Peyer's patch (tissue), 4 donors: ENCODE data around the gene KBTBD4. TPM values are rescaled to one million over a fixed set of nuclear protein-coding genes. Genes with fewer than 3 reads are reported as not detected.

ENCODE experiments used
- DNase-seq, 3 donors: peaks; one replicate each; pipeline ENCODE4 v3.0.0-alpha.2; 2017 to 2019
- H3K27ac ChIP-seq, 4 donors: fragments of 200-600 bp; sonication (generic); one replicate each; pipeline ENCODE4 v1.5.1; 2016 to 2019
- H3K27me3 ChIP-seq, 2 donors: fragments of 200-600 bp; sonication (generic); one replicate each; pipeline ENCODE4 v1.5.1; 2019
- H3K36me3 ChIP-seq, 3 donors: fragments of 200-600 bp; sonication (generic); one replicate each; pipeline ENCODE4 v1.5.1; 2016 to 2019
- H3K4me1 ChIP-seq, 4 donors: fragments of 200-600 bp; sonication (generic); one replicate each; pipeline ENCODE4 v1.5.1; 2016 to 2019
- H3K4me3 ChIP-seq, 4 donors: fragments of 200-600 bp; sonication (generic); 1 replicate in 3 of 4; 2 replicates in 1 of 4; pipeline ENCODE4 v1.5.1; 2016 to 2019; ENCODE audit warnings: mild to moderate bottlenecking in 1 of 4
- H3K9me3 ChIP-seq, 4 donors: fragments of 200-600 bp; sonication (generic); one replicate each; pipeline ENCODE4 v1.5.1; 2016 to 2019; ENCODE audit warnings: mild to moderate bottlenecking in 1 of 4
- POLR2A ChIP-seq, 2 donors: fragments of 450-650 bp; IDR thresholded peaks; one replicate each; pipeline ENCODE4 v1.5.1; 2017; ENCODE audit warnings: antibody characterized with exemption in 2 of 2, mild to moderate bottlenecking in 2 of 2, moderate library complexity in 2 of 2
- total RNA-seq, 4 donors: library from RNA; depleted of rRNA; stranded (reverse); fragments of >200 nt; gene quantifications; one replicate each; pipeline ENCODE4 v1.1.0, GENCODE V29; 2016
- TF ChIP-seq, protein P1 (sequence below), 6 experiments: fragments of 450-650 bp in 4 of 6; fragments of 200-600 bp in 2 of 6; sonication (generic) in 1 of 6; IDR thresholded peaks; one replicate each; pipeline ENCODE4 v1.5.1; 2017 to 2019; ENCODE audit warnings: antibody characterized with exemption in 6 of 6, mild to moderate bottlenecking in 3 of 6, moderate library complexity in 1 of 6

The KBTBD4 gene
- total RNA-seq, 4 donors from 2014 or later = 6.6 to 11.9 (median 9.7) TPM

DNA sequence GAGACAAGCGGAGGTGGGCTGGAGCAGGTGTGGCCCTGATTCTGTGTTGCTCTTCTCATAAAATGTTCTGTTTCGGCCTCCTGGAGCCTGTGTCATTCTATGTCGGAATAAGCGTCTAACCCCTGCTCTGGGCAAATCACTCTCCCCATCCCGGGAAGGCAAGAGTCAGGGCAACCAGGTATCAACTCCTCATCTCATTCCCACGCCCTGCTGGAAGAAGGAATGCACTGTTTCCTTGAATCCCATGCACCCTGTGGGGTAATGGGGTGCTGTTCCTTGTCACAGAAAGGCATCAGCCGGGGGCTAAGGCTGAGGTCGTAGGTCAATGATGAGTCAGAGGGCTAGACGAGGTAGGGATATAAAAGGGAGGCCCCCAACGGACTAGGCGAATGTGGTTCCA, 10.3 kb upstream of the KBTBD4 start:
- no peak for TF ChIP-seq POLR2A (IDR thresholded peaks at IDR 0.05)
- TF ChIP-seq, protein P1, sequence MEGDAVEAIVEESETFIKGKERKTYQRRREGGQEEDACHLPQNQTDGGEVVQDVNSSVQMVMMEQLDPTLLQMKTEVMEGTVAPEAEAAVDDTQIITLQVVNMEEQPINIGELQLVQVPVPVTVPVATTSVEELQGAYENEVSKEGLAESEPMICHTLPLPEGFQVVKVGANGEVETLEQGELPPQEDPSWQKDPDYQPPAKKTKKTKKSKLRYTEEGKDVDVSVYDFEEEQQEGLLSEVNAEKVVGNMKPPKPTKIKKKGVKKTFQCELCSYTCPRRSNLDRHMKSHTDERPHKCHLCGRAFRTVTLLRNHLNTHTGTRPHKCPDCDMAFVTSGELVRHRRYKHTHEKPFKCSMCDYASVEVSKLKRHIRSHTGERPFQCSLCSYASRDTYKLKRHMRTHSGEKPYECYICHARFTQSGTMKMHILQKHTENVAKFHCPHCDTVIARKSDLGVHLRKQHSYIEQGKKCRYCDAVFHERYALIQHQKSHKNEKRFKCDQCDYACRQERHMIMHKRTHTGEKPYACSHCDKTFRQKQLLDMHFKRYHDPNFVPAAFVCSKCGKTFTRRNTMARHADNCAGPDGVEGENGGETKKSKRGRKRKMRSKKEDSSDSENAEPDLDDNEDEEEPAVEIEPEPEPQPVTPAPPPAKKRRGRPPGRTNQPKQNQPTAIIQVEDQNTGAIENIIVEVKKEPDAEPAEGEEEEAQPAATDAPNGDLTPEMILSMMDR (IDR thresholded peaks at IDR 0.05) = no peak
- Histone ChIP-seq H3K4me1 (peaks cover 0 to 9% (median 4%) of the 10 kb centered on the region in 4 donors), H3K27me3 (peaks cover 0 to 12% of the 10 kb centered on the region in 2 donors), H3K36me3 (peaks cover 0 to 11% (median 0%) of the 10 kb centered on the region in 3 donors), H3K4me3 (peak overlapping the region in 1 of 4 donors; percentile 37), H3K27ac (no peak overlapping the region), H3K9me3 (no peaks in the 10 kb centered on the region)
- DNase-seq = no peak

GRCh38 chr11:47587723-47588326, 9.1 kb upstream of the KBTBD4 start:
- Histone ChIP-seq H3K27me3 (no peaks in the 10 kb centered on the region), H3K36me3 (peaks cover 0 to 24% (median 0%) of the 10 kb centered on the region in 3 donors), H3K4me3 (no peak overlapping the region), H3K9me3 (no peaks in the 10 kb centered on the region), H3K27ac (no peak overlapping the region), H3K4me1 (peaks cover 0 to 3% (median 0%) of the 10 kb centered on the region in 4 donors)
- DNase-seq = peak in 1 of 3 donors; percentile 60
- no peak for TF ChIP-seq POLR2A (IDR thresholded peaks at IDR 0.05)
- TF ChIP-seq, protein P1 (IDR thresholded peaks at IDR 0.05) = no peak

GRCh38 chr11:47587039-47587716, 8.4 kb upstream of the KBTBD4 start:
- H3K4me3 ChIP-seq = no peak overlapping the region
- H3K27ac ChIP-seq = no peak overlapping the region
- H3K36me3 ChIP-seq = peaks cover 0 to 30% (median 0%) of the 10 kb centered on the region in 3 donors
- H3K4me1 ChIP-seq = peaks cover 0 to 3% (median 0%) of the 10 kb centered on the region in 4 donors
- H3K27me3 ChIP-seq = no peaks in the 10 kb centered on the region
- DNase-seq = no peak
- H3K9me3 ChIP-seq = no peaks in the 10 kb centered on the region
- no peak for TF ChIP-seq POLR2A (IDR thresholded peaks at IDR 0.05)
- TF ChIP-seq, protein P1 (IDR thresholded peaks at IDR 0.05) = no peak

- Histone ChIP-seq H3K9me3 (no peaks in the 10 kb centered on the region), H3K27ac (no peak within 1 kb of the TSS), H3K36me3 (peaks cover 0 to 39% (median 0%) of the 10 kb centered on the region in 3 donors)
Measured at GRCh38 chr11:47586098-47586855, 7.5 kb upstream of the KBTBD4 start, which contains the start of gene FAM180B. Gene FAM180B (plus strand): TSS chr11:47586678. CDS start chr11:47586769, 91 bp downstream.

GRCh38 chr11:47583844-47584243, 5.1 kb upstream of the KBTBD4 start:
- no peak for DNase-seq
- Histone ChIP-seq H3K9me3 (no peaks in the 10 kb centered on the region), H3K4me1 (peaks cover 0 to 11% (median 0%) of the 10 kb centered on the region in 4 donors), H3K27ac (no peak overlapping the region), H3K4me3 (no peak overlapping the region), H3K27me3 (no peaks in the 10 kb centered on the region), H3K36me3 (peaks cover 0 to 51% (median 0%) of the 10 kb centered on the region in 3 donors)
- TF ChIP-seq, protein P1 (IDR thresholded peaks at IDR 0.05) = no peak
- TF ChIP-seq POLR2A (IDR thresholded peaks at IDR 0.05) = no peak

More at GRCh38 chr11:47586098-47586855, 7.5 kb upstream of the KBTBD4 start, which contains the start of gene FAM180B:
- Histone ChIP-seq H3K27me3 (no peaks in the 10 kb centered on the region), H3K4me1 (peaks cover 0 to 3% (median 0%) of the 10 kb centered on the region in 4 donors), H3K4me3 (no peak within 1 kb of the TSS)
- DNase-seq = no peak
- no peak for TF ChIP-seq POLR2A (IDR thresholded peaks at IDR 0.05)
- TF ChIP-seq, protein P1 (IDR thresholded peaks at IDR 0.05) = no peak
